ENCODE data around the gene ATXN7L2. TPM values are rescaled to one million over a fixed set of nuclear protein-coding genes. Genes with fewer than 3 reads are reported as not detected.
A peak's percentile ranks its signal among the peaks of the same experiment; 100 is the strongest.

Gene ATXN7L2, protein sequence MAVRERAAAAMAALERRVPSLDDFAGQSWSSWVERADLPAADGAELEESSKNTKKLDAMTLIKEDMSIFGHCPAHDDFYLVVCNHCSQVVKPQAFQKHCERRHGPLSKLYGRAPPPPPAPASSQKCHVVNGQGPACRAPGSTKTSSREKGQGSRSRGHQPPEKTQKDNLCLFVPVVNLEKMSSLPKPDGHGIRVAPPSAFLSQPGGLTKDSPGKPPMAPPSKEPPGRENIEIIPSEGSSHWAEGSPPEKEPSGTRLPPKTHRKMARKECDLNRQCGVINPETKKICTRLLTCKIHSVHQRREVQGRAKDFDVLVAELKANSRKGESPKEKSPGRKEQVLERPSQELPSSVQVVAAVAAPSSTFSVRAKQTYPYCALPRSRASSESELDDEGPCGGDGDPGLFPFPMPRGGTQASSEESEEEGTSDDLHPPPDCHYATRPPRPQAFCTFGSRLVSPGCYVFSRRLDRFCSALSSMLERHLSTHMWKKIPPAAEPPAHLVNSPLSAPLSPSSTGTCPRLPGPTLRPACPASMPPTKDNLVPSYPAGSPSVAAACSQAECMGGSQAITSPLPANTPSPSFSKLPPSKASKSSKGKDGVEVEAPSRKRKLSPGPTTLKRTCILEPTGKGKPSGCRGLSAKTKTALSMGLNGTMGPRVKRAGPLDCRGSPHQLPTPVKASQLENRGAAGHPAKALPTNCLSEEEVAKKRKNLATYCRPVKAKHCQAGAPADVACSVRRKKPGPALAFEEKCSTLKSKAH
- 4.0 and 4.2 TPM in 2 replicates for polyA plus RNA-seq (2013)

DNA sequence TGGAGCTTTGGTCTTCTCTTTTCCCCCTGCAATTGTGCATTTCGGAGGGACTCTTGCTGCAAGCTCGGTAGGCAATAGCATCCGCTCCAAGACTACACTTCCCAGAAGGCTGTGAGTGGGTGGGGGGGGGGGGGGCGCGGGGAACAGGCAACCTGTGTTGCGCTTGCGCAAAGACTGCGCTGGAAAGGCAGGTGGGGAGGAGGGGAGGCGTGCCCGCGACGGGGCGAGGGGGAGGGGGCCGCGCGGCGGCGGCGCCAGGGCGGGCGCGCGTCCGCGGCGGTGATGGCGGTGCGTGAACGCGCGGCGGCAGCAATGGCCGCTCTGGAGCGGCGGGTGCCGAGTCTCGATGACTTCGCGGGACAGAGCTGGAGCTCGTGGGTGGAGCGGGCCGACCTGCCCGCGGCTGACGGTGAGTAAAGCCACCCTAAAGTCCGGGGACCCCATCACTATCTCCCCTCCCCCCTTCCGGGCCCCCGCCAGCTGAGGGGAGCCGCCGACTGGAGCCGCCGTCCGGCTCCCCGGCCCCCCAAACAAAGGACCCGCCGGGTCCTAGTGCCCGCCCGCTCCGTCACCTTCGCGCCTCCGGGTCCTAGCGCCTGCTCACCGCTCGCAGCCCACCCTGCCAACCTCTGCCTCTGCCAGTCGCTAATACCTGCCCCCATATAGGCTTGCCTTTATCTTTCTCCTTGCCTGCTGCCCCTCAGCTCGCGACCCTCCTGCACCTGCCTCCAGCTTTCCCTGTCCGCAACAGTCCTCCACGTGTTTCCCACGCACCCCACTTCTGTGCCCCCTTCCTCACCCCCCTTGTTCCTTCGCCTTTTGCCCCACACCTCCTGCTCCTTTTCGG, at the start of gene ATXN7L2:
TSS of gene ATXN7L2 (plus strand) at position 234 of the 847 bp plus-strand sequence. CDS start at position 283, 49 bp downstream.
- H4K91ac ChIP-seq (ENCODE audit: low read depth, low read length), result peak within 1 kb of the TSS; percentile 97
- peak within 1 kb of the TSS; percentile 81 for H3K4me3 ChIP-seq (ENCODE audit: low read depth, low read length)
- H2AFZ ChIP-seq (ENCODE audit: insufficient read depth, low read length, poor library complexity), result peak within 1 kb of the TSS; percentile 75
- H2BK5ac ChIP-seq (ENCODE audit: low read depth, low read length, poor library complexity), result peak within 1 kb of the TSS; percentile 95
- H3K23ac ChIP-seq (ENCODE audit: low read length), result no peak within 1 kb of the TSS
- H3K36me3 ChIP-seq (ENCODE audit: control insufficient read depth in 1 of 2, insufficient read depth in 2 of 2, low read length in 2 of 2), result peaks cover 5 to 9% of the 10 kb centered on the region in 2 experiments
- peak; percentile 77 to 92 for DNase-seq
- H3K27ac ChIP-seq (ENCODE audit: low read depth, low read length), result peak within 1 kb of the TSS; percentile 77
- peak within 1 kb of the TSS; percentile 86 for H4K12ac ChIP-seq (ENCODE audit: low read depth, low read length)
- peaks cover 11 to 15% of the 10 kb centered on the region in 2 experiments for H3K4me1 ChIP-seq (ENCODE audit: control insufficient read depth in 1 of 2, insufficient read depth in 2 of 2, low read length in 2 of 2)
- no peaks in the 10 kb centered on the region for H3K9me3 ChIP-seq (ENCODE audit: insufficient read depth, low read depth, low read length)
- H3K14ac ChIP-seq (ENCODE audit: low read length), result peak within 1 kb of the TSS; percentile 91
- peak within 1 kb of the TSS; percentile 89 for H2BK120ac ChIP-seq (ENCODE audit: insufficient read depth, low read length, poor library complexity)
- peak within 1 kb of the TSS; percentile 30 for H3K4ac ChIP-seq (ENCODE audit: low read depth, low read length)
- peak within 1 kb of the TSS; percentile 94 for H3K4me2 ChIP-seq (ENCODE audit: low read length)
- H2AK5ac ChIP-seq (ENCODE audit: low read length), result peak within 1 kb of the TSS; percentile 50
- peak within 1 kb of the TSS; percentile 93 for H3K18ac ChIP-seq (ENCODE audit: low read length)
- H3K79me1 ChIP-seq (ENCODE audit: low read length), result peaks cover 6% of the 10 kb centered on the region
- peaks cover 4% of the 10 kb centered on the region for H3K79me2 ChIP-seq (ENCODE audit: control insufficient read depth, insufficient read depth, low read length, poor library complexity)
- H4K8ac ChIP-seq (ENCODE audit: low read depth, low read length), result peak within 1 kb of the TSS; percentile 97
- no peaks in the 10 kb centered on the region for H3K27me3 ChIP-seq (ENCODE audit: insufficient read depth, low read length)
- no CpG with 5 or more reads among the region's 73 CpGs for WGBS (ENCODE audit: extremely low coverage, insufficient coverage, insufficient read length)
- peak within 1 kb of the TSS; percentile 33 for H2BK12ac ChIP-seq (ENCODE audit: low read length)
- H3K9ac ChIP-seq (ENCODE audit: low read length), result peak within 1 kb of the TSS; percentile 87

DNA sequence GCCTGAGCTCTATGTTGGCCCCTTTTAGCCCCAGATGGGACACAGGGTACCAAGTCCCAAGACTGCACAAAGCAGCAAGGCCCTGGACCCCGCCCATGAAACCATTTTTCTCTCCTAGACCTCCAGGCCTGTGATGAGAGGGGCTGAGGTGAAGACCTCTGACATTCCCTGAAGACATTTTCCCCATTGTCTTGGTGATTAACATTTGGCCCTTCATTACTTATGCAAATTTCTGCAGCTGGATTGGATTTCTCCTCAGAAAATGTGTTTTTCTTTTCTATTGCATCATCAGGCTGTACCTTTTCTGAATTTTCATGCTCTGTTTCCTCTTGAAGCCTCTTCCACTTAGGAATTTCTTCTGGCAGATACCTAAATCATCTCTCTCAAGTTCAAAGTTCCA, 49.2 kb upstream of the ATXN7L2 start:
- H3K4me3 ChIP-seq (ENCODE audit: low read depth, low read length), result no peak overlapping the region
- H2AK5ac ChIP-seq (ENCODE audit: low read length), result no peak overlapping the region
- H3K4me2 ChIP-seq (ENCODE audit: low read length), result no peak overlapping the region
- no peak overlapping the region for H2AFZ ChIP-seq (ENCODE audit: insufficient read depth, low read length, poor library complexity)
- H2BK120ac ChIP-seq (ENCODE audit: insufficient read depth, low read length, poor library complexity), result no peak overlapping the region
- no peak overlapping the region for H3K23ac ChIP-seq (ENCODE audit: low read length)
- H3K79me2 ChIP-seq (ENCODE audit: control insufficient read depth, insufficient read depth, low read length, poor library complexity), result no peaks in the 10 kb centered on the region
- H4K8ac ChIP-seq (ENCODE audit: low read depth, low read length), result no peak overlapping the region
- no peaks in the 10 kb centered on the region for H3K79me1 ChIP-seq (ENCODE audit: low read length)
- no CpG with 5 or more reads among the region's 1 CpG for WGBS (ENCODE audit: extremely low coverage, insufficient coverage, insufficient read length)
- H2BK12ac ChIP-seq (ENCODE audit: low read length), result no peak overlapping the region
- H3K4ac ChIP-seq (ENCODE audit: low read depth, low read length), result no peak overlapping the region
- no peak for DNase-seq
- no peaks in the 10 kb centered on the region for H3K27me3 ChIP-seq (ENCODE audit: insufficient read depth, low read length)
- H2BK5ac ChIP-seq (ENCODE audit: low read depth, low read length, poor library complexity), result no peak overlapping the region
- H3K14ac ChIP-seq (ENCODE audit: low read length), result no peak overlapping the region
- H3K36me3 ChIP-seq (ENCODE audit: control insufficient read depth in 1 of 2, insufficient read depth in 2 of 2, low read length in 2 of 2), result no peaks in the 10 kb centered on the region
- no peak overlapping the region for H3K9ac ChIP-seq (ENCODE audit: low read length)
- peaks cover 5% of the 10 kb centered on the region for H3K9me3 ChIP-seq (ENCODE audit: insufficient read depth, low read depth, low read length)
- H4K12ac ChIP-seq (ENCODE audit: low read depth, low read length), result no peak overlapping the region
- H3K4me1 ChIP-seq (ENCODE audit: control insufficient read depth in 1 of 2, insufficient read depth in 2 of 2, low read length in 2 of 2), result no peaks in the 10 kb centered on the region
- H3K18ac ChIP-seq (ENCODE audit: low read length), result no peak overlapping the region
- H4K91ac ChIP-seq (ENCODE audit: low read depth, low read length), result no peak overlapping the region
- no peak overlapping the region for H3K27ac ChIP-seq (ENCODE audit: low read depth, low read length)

DNA sequence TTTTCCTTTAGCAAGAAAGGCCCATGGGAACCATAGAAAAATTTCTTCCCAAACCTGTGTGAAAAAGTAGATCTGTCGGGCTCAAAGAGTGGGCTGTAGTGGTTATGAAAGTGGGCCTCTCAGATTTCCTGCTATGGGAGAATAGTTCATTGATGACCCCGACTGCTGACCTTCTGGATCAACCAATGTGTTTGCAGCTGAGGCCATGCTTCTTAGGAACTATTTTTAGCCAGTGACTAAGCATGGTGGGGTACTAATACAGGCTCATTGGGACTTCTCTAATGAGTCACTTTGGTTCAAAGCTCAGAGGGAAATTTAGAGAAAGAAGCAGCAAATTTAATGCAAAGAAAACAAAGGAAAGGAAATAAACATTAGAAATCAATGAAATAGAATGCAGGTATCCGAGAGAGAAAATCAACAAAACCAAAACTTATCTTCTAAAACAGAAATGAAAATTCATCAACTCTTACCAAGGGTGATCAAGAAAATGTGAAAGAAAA, 44.9 kb upstream of the ATXN7L2 start:
- no peaks in the 10 kb centered on the region for H3K36me3 ChIP-seq (ENCODE audit: control insufficient read depth in 1 of 2, insufficient read depth in 2 of 2, low read length in 2 of 2)
- H3K18ac ChIP-seq (ENCODE audit: low read length), result no peak overlapping the region
- H3K14ac ChIP-seq (ENCODE audit: low read length), result no peak overlapping the region
- no peak overlapping the region for H2BK5ac ChIP-seq (ENCODE audit: low read depth, low read length, poor library complexity)
- no peak overlapping the region for H2AFZ ChIP-seq (ENCODE audit: insufficient read depth, low read length, poor library complexity)
- H2AK5ac ChIP-seq (ENCODE audit: low read length), result no peak overlapping the region
- no peaks in the 10 kb centered on the region for H3K79me1 ChIP-seq (ENCODE audit: low read length)
- no peak overlapping the region for H4K8ac ChIP-seq (ENCODE audit: low read depth, low read length)
- no peak overlapping the region for H3K4me3 ChIP-seq (ENCODE audit: low read depth, low read length)
- no peaks in the 10 kb centered on the region for H3K27me3 ChIP-seq (ENCODE audit: insufficient read depth, low read length)
- H3K27ac ChIP-seq (ENCODE audit: low read depth, low read length), result no peak overlapping the region
- H3K4me1 ChIP-seq (ENCODE audit: control insufficient read depth in 1 of 2, insufficient read depth in 2 of 2, low read length in 2 of 2), result no peaks in the 10 kb centered on the region
- DNase-seq, result no peak
- H4K91ac ChIP-seq (ENCODE audit: low read depth, low read length), result no peak overlapping the region
- WGBS (ENCODE audit: extremely low coverage, insufficient coverage, insufficient read length), result no CpG with 5 or more reads among the region's 3 CpGs
- no peak overlapping the region for H3K4ac ChIP-seq (ENCODE audit: low read depth, low read length)
- H2BK12ac ChIP-seq (ENCODE audit: low read length), result no peak overlapping the region
- H3K9me3 ChIP-seq (ENCODE audit: insufficient read depth, low read depth, low read length), result peaks cover 5% of the 10 kb centered on the region
- no peak overlapping the region for H3K9ac ChIP-seq (ENCODE audit: low read length)
- H3K23ac ChIP-seq (ENCODE audit: low read length), result no peak overlapping the region
- no peaks in the 10 kb centered on the region for H3K79me2 ChIP-seq (ENCODE audit: control insufficient read depth, insufficient read depth, low read length, poor library complexity)
- H3K4me2 ChIP-seq (ENCODE audit: low read length), result no peak overlapping the region
- no peak overlapping the region for H4K12ac ChIP-seq (ENCODE audit: low read depth, low read length)
- H2BK120ac ChIP-seq (ENCODE audit: insufficient read depth, low read length, poor library complexity), result no peak overlapping the region

DNA sequence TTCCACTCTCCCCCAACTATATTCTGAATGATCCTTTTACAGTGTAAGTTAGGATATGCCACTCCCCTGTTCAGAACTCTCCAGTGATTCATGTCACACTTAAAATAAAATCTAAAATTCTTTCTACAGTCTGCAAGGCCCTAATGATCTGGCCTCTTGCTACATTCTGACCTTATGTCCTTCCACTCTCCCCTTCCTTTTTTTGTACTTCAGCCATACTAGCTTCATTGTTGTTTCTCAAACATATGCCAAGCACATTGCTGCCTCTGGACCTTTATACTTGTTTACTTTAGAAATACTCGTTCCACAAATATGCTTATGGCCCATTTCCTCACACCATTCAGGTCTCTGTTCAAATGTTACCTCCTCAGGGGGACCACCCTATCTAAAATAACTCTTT, 42.6 kb upstream of the ATXN7L2 start:
- no peak overlapping the region for H2AFZ ChIP-seq (ENCODE audit: insufficient read depth, low read length, poor library complexity)
- H3K18ac ChIP-seq (ENCODE audit: low read length), result no peak overlapping the region
- H3K14ac ChIP-seq (ENCODE audit: low read length), result no peak overlapping the region
- H3K27ac ChIP-seq (ENCODE audit: low read depth, low read length), result no peak overlapping the region
- DNase-seq, result no peak
- no peak overlapping the region for H2AK5ac ChIP-seq (ENCODE audit: low read length)
- H3K4ac ChIP-seq (ENCODE audit: low read depth, low read length), result no peak overlapping the region
- no peak overlapping the region for H4K12ac ChIP-seq (ENCODE audit: low read depth, low read length)
- no peak overlapping the region for H4K8ac ChIP-seq (ENCODE audit: low read depth, low read length)
- H3K36me3 ChIP-seq (ENCODE audit: control insufficient read depth in 1 of 2, insufficient read depth in 2 of 2, low read length in 2 of 2), result no peaks in the 10 kb centered on the region
- H3K4me3 ChIP-seq (ENCODE audit: low read depth, low read length), result no peak overlapping the region
- no peak overlapping the region for H3K23ac ChIP-seq (ENCODE audit: low read length)
- WGBS (ENCODE audit: extremely low coverage, insufficient coverage, insufficient read length), result no CpG with 5 or more reads among the region's 1 CpG
- H3K79me1 ChIP-seq (ENCODE audit: low read length), result no peaks in the 10 kb centered on the region
- no peaks in the 10 kb centered on the region for H3K79me2 ChIP-seq (ENCODE audit: control insufficient read depth, insufficient read depth, low read length, poor library complexity)
- H3K27me3 ChIP-seq (ENCODE audit: insufficient read depth, low read length), result no peaks in the 10 kb centered on the region
- no peak overlapping the region for H3K9ac ChIP-seq (ENCODE audit: low read length)
- no peak overlapping the region for H4K91ac ChIP-seq (ENCODE audit: low read depth, low read length)
- H3K4me2 ChIP-seq (ENCODE audit: low read length), result no peak overlapping the region
- H3K4me1 ChIP-seq (ENCODE audit: control insufficient read depth in 1 of 2, insufficient read depth in 2 of 2, low read length in 2 of 2), result no peaks in the 10 kb centered on the region
- H2BK12ac ChIP-seq (ENCODE audit: low read length), result no peak overlapping the region
- H2BK5ac ChIP-seq (ENCODE audit: low read depth, low read length, poor library complexity), result no peak overlapping the region
- H3K9me3 ChIP-seq (ENCODE audit: insufficient read depth, low read depth, low read length), result no peaks in the 10 kb centered on the region
- H2BK120ac ChIP-seq (ENCODE audit: insufficient read depth, low read length, poor library complexity), result no peak overlapping the region
